Measurements from ENCODE around the gene ALDH3A1.

ALDH3A1 gene

GRCh38 chr17:19702217-19702641 lies 45.9 kb downstream of the ALDH3A1 start:
- DNase-seq, result no peak
